HepG2 (cell line): ENCODE measurements around the gene SLC2A2. TPM values are rescaled to one million over a fixed set of nuclear protein-coding genes. Genes with fewer than 3 reads are reported as not detected.

ENCODE experiments used
- ATAC-seq: fragments of 200-7000 bp; cut with Tn5 transposase; 3 replicates; pipeline ENCODE4 v1.9.1; 2020; ENCODE audit warnings: mild to moderate bottlenecking, moderate library complexity
- BruUV-seq: library from RNA; stranded (reverse); fragments of 400-500 nt; replicated peaks from 2 replicates; lab custom pipeline; 2021; lab: Mats Ljungman, UMichigan
- CTCF ChIA-PET: fragments of 300-600 bp; formaldehyde crosslinking; extraction: SDS; loops from one replicate; lab custom pipeline; 2021; ENCODE audit warnings: low total read pairs, inconsistent platforms, low intra/inter-chr PET ratio; lab: Yijun Ruan, JAX
- POLR2A ChIA-PET: fragments of 350-600 bp; sonication (Branson Sonifier 250); formaldehyde crosslinking; loops from one replicate; lab custom pipeline; 2020; ENCODE audit warnings: antibody characterized with exemption, inconsistent platforms; lab: Yijun Ruan, JAX
- DNase-seq: peaks from one replicate; pipeline ENCODE4 v3.0.0-alpha.2; 2015; ENCODE audit warnings: low spot score
- FAIRE-seq: peaks from 3 replicates; lab custom pipeline; 2011; peaks lifted over from hg19 to GRCh38; lab: Jason Lieb, UNC
- H2AFZ ChIP-seq: one replicate; pipeline ENCODE4 v1.6.1; 2011; ENCODE audit warnings: low read length, inconsistent platforms
- H3K27ac ChIP-seq: fragments of 300-600 bp; 3 replicates; pipeline ENCODE4 v1.8.0; 2011; ENCODE audit warnings: mixed run types, mild to moderate bottlenecking, mixed read lengths, low read length, inconsistent platforms; ENCODE audit not compliant: insufficient read depth; ENCODE audit errors: extremely low read length
- H3K27me3 ChIP-seq, 2 experiments: fragments of 200-600 bp in 1 of 2; 2 replicates in 1 of 2; 3 replicates in 1 of 2; pipeline versions ENCODE4 v1.6.0 to v1.8.0; 2011; ENCODE audit warnings: low read length in 2 of 2, mild to moderate bottlenecking in 2 of 2, moderate library complexity in 2 of 2, inconsistent platforms in 1 of 2; ENCODE audit not compliant: insufficient read depth in 2 of 2, control insufficient read depth in 1 of 2
- H3K36me3 ChIP-seq, 2 experiments: fragments of 200-600 bp in 1 of 2; replicated peaks in 1 of 2; 2 replicates in 1 of 2; 3 replicates in 1 of 2; pipeline versions ENCODE4 v1.5.1 to v1.8.0; 2011; ENCODE audit warnings: low read length in 2 of 2, inconsistent platforms in 1 of 2; ENCODE audit not compliant: insufficient read depth in 2 of 2, control insufficient read depth in 1 of 2
- H3K4me1 ChIP-seq: 2 replicates; pipeline ENCODE4 v1.5.1; 2012; ENCODE audit warnings: low read length, inconsistent platforms; ENCODE audit not compliant: insufficient read depth
- H3K4me2 ChIP-seq: 2 replicates; pipeline ENCODE4 v1.6.0; 2011; ENCODE audit warnings: low read depth, low read length, inconsistent platforms
- H3K4me3 ChIP-seq, 3 experiments: fragments of 200-600 bp in 1 of 3; sonication (generic), shearing (Covaris generic) in 1 of 3; replicated peaks in 1 of 3; 2 replicates each; pipeline ENCODE4 v1.5.1; 2011 to 2016; ENCODE audit warnings: low read length in 3 of 3, inconsistent platforms in 2 of 3, low read depth in 2 of 3, mild to moderate bottlenecking in 2 of 3, control low read depth in 1 of 3, mixed read lengths in 1 of 3; ENCODE audit not compliant: insufficient read depth in 1 of 3
- H3K79me2 ChIP-seq: one replicate; pipeline ENCODE4 v1.6.1; 2011; ENCODE audit warnings: low read length, inconsistent platforms; ENCODE audit not compliant: insufficient read depth
- H3K9ac ChIP-seq: 2 replicates; pipeline ENCODE4 v1.6.0; 2011; ENCODE audit warnings: mild to moderate bottlenecking, low read depth, low read length, inconsistent platforms; ENCODE audit not compliant: insufficient read depth
- H3K9me3 ChIP-seq: 2 replicates; pipeline ENCODE4 v1.5.1; 2012; ENCODE audit warnings: mild to moderate bottlenecking, low read length
- H4K20me1 ChIP-seq: 2 replicates; pipeline ENCODE4 v1.6.0; 2011; ENCODE audit warnings: inconsistent platforms, mild to moderate bottlenecking, low read length, moderate library complexity; ENCODE audit not compliant: insufficient read depth
- FOXC1 ChIP-seq: sonication (generic); formaldehyde crosslinking; IDR thresholded peaks from 2 replicates; pipeline ENCODE4 v1.8.0; 2022; ENCODE audit warnings: mild to moderate bottlenecking, missing genetic modification reagents, borderline replicate concordance
- NFIC ChIP-seq: IDR thresholded peaks from 2 replicates; pipeline ENCODE4 v1.6.1; 2012; ENCODE audit warnings: mild to moderate bottlenecking, low read length, inconsistent platforms
- SAP130 ChIP-seq: IDR thresholded peaks from 2 replicates; pipeline ENCODE4 v1.6.1; 2016; ENCODE audit warnings: low read depth
- SMARCE1 ChIP-seq: fragments of 450-650 bp; IDR thresholded peaks from 2 replicates; pipeline ENCODE4 v1.6.1; 2017; ENCODE audit warnings: borderline replicate concordance
- SNAPC2 ChIP-seq: sonication (generic); formaldehyde crosslinking; IDR thresholded peaks from 2 replicates; pipeline ENCODE4 v1.8.1; 2022; ENCODE audit warnings: mild to moderate bottlenecking, missing genetic modification reagents
- TAF15 ChIP-seq: fragments of 200-400 bp; formaldehyde crosslinking; IDR thresholded peaks from one replicate; pipeline ENCODE4 v1.6.1; 2018; ENCODE audit warnings: mild to moderate bottlenecking, low read depth, low read length; ENCODE audit not compliant: poor library complexity, severe bottlenecking
- TBX2 ChIP-seq: sonication (generic); formaldehyde crosslinking; IDR thresholded peaks from 2 replicates; pipeline ENCODE4 v1.5.0; 2020; ENCODE audit warnings: missing genetic modification reagents, mild to moderate bottlenecking, borderline replicate concordance
- TCF7 ChIP-seq: sonication (generic); IDR thresholded peaks from 2 replicates; pipeline ENCODE4 v1.6.1; 2016; ENCODE audit warnings: antibody characterized with exemption, low read depth
- ZNF367 ChIP-seq: sonication (generic); formaldehyde crosslinking; IDR thresholded peaks from 2 replicates; pipeline ENCODE4 v1.4.0; 2020; ENCODE audit warnings: missing genetic modification reagents, borderline replicate concordance
- ZNF577 ChIP-seq: sonication (generic); formaldehyde crosslinking; IDR thresholded peaks from 2 replicates; pipeline ENCODE4 v1.4.0; 2020; ENCODE audit warnings: mild to moderate bottlenecking, low read depth, missing genetic modification reagents, borderline replicate concordance
- WGBS: methylation state at CpG from one replicate; pipeline ENCODE4 v1.1.6; 2017; ENCODE audit warnings: low lambda C conversion rate; 5-methylcytosine and 5-hydroxymethylcytosine counted together
- in situ Hi-C: cut with HindIII; loops from 2 replicates; pipeline ENCODE4 v1.10.0; 2017; ENCODE audit warnings: low pct_unique_long_range_greater_than_20kb; ENCODE audit not compliant: extremely low pct_ligation_motif_present
- intact Hi-C: fragments of 100-400 bp; cut with micrococcal nuclease; formaldehyde crosslinking; loops from one replicate; pipeline ENCODE4 v1.10.0; 2022; ENCODE audit not compliant: unreplicated experiment
- polyA plus RNA-seq, 8 experiments: library from polyadenylated mRNA; depleted of rRNA in 3 of 8; stranded (reverse) in 7 of 8; unstranded in 1 of 8; fragments of >200 nt; fragmentation: Illumina TruSeq in 4 of 8; extraction: Trizol in 4 of 8; gene quantifications; 2 replicates each; pipeline versions ENCODE4 v1.2.1 to v1.2.3, GENCODE V29; 2011 to 2016; ENCODE audit warnings: low read depth in 4 of 8, missing spikeins in 1 of 8, mixed read lengths in 1 of 8; ENCODE audit not compliant: insufficient read depth in 1 of 8
- total RNA-seq, 5 experiments: library from RNA; depleted of rRNA; stranded (reverse); fragments of >200 nt; fragmentation: Illumina TruSeq; extraction: Trizol; gene quantifications; 2 replicates each; pipeline ENCODE4 v1.2.3, GENCODE V29; 2016; ENCODE audit warnings: low read depth in 1 of 5
- TF ChIP-seq, protein P1 (sequence below): IDR thresholded peaks from 2 replicates; pipeline ENCODE4 v1.6.1; 2016; ENCODE audit warnings: low read depth
- TF ChIP-seq, protein P2 (sequence below): sonication (generic); formaldehyde crosslinking; IDR thresholded peaks from 2 replicates; pipeline ENCODE4 v1.4.0; 2020; ENCODE audit warnings: missing genetic modification reagents; ENCODE audit errors: not compliant biosample characterization

The SLC2A2 gene
- total and polyA plus RNA-seq, 2 of the 13 experiments (the other 11 are each of a cell fraction or from before 2014, with no cell fraction given), result 19.5 to 23.2 TPM

DNA sequence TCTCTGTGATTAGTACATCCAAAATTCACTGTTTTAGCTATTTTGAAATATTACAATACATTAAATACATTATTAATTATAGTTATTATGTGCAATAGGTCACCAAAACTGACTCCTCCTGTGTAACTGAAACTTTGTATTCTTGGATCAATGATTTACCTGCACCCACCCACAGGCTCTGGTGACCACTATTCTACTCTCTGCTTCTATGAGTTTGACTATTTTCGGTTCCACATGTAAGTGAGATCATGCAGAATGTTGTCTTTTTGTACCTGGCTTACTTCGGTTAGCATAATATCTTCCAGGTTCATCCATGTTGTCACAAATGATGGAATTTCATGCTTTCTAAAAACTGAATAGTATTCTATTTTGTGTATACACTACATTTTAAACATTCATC, 43.8 kb downstream of the SLC2A2 start:
- 95% methylated on average over 2 of the region's 2 CpGs for WGBS
- DNase-seq (no peak), ATAC-seq (no peak), FAIRE-seq (no peak)
- H3K27ac ChIP-seq, result no peak overlapping the region
- TF ChIP-seq, protein P1, sequence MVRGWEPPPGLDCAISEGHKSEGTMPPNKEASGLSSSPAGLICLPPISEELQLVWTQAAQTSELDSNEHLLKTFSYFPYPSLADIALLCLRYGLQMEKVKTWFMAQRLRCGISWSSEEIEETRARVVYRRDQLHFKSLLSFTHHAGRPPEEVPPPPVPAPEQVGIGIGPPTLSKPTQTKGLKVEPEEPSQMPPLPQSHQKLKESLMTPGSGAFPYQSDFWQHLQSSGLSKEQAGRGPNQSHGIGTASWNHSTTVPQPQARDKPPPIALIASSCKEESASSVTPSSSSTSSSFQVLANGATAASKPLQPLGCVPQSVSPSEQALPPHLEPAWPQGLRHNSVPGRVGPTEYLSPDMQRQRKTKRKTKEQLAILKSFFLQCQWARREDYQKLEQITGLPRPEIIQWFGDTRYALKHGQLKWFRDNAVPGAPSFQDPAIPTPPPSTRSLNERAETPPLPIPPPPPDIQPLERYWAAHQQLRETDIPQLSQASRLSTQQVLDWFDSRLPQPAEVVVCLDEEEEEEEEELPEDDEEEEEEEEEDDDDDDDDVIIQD (CRISPR knock-in tag), result peak; percentile 29; the same call in 1 of the 2 replicates
- no peak for TF ChIP-seq SMARCE1
- H3K9me3 ChIP-seq, result no peaks in the 10 kb centered on the region
- no TSS peak for BruUV-seq
- H3K27me3 ChIP-seq, result no peaks in the 10 kb centered on the region
- H3K4me3 ChIP-seq, result no peak overlapping the region
- no peak overlapping the region for H3K4me2 ChIP-seq
- H3K36me3 ChIP-seq, result no peaks in the 10 kb centered on the region
- in situ Hi-C loops, result no loop called here
- POLR2A ChIA-PET, result no interaction called here
- no peaks in the 10 kb centered on the region for H4K20me1 ChIP-seq
- no peaks in the 10 kb centered on the region for H3K79me2 ChIP-seq
- CTCF ChIA-PET, result no interaction called here
- H3K9ac ChIP-seq, result no peak overlapping the region
- peaks cover 8% of the 10 kb centered on the region; the same call in 1 of the 2 replicates for H3K4me1 ChIP-seq
- H2AFZ ChIP-seq, result no peak overlapping the region
- intact Hi-C loops, result no loop called here

- ATAC-seq (no peak), DNase-seq (no peak), FAIRE-seq (no peak)
- no peak overlapping the region for H3K4me2 ChIP-seq
- no peaks in the 10 kb centered on the region for H3K9me3 ChIP-seq
- ChIA-PET POLR2A (no interaction called here), CTCF (no interaction called here)
- TF ChIP-seq ZNF367 (CRISPR knock-in tag) (no peak), TBX2 (no peak), SNAPC2 (no peak), TCF7 (no peak), ZNF577 (CRISPR knock-in tag) (no peak), SAP130 (no peak), TAF15 (no peak), NFIC (no peak), FOXC1 (CRISPR knock-in tag) (no peak)
- TF ChIP-seq, protein P2, sequence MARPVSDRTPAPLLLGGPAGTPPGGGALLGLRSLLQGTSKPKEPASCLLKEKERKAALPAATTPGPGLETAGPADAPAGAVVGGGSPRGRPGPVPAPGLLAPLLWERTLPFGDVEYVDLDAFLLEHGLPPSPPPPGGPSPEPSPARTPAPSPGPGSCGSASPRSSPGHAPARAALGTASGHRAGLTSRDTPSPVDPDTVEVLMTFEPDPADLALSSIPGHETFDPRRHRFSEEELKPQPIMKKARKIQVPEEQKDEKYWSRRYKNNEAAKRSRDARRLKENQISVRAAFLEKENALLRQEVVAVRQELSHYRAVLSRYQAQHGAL, result no peak
- H3K27me3 ChIP-seq, result no peaks in the 10 kb centered on the region
- H3K79me2 ChIP-seq, result no peaks in the 10 kb centered on the region
- H4K20me1 ChIP-seq, result no peaks in the 10 kb centered on the region
- H3K27ac ChIP-seq, result no peak overlapping the region
- no peak overlapping the region for H2AFZ ChIP-seq
- peaks cover 29% of the 10 kb centered on the region for H3K4me1 ChIP-seq
- no peaks in the 10 kb centered on the region for H3K36me3 ChIP-seq
- no peak overlapping the region for H3K9ac ChIP-seq
- intact Hi-C loops (no loop called here), in situ Hi-C loops (no loop called here)
- H3K4me3 ChIP-seq, result no peak overlapping the region
- BruUV-seq, result no TSS peak
Observed at GRCh38 chr3:170980399-170980798, 46.1 kb downstream of the SLC2A2 start.
